SK-N-SH treated with all-trans-retinoic acid at 6 μM for 48 hours (cell line): ENCODE data around the gene C11orf91.

Experiments
- ATAC-seq: fragments of 200-7000 bp; cut with Tn5 transposase; 3 replicates; pipeline ENCODE4 v1.9.1; 2020; ENCODE audit warnings: mild to moderate bottlenecking, moderate library complexity
- BACH2 ChIP-seq: fragments of 250-450 bp; sonication (Bioruptor Pico); IDR thresholded peaks from 2 replicates; pipeline ENCODE4 v1.9.0; 2021; ENCODE audit warnings: mild to moderate bottlenecking, borderline replicate concordance
- CSDC2 ChIP-seq: fragments of 250-450 bp; sonication (Bioruptor Pico); IDR thresholded peaks from 2 replicates; pipeline ENCODE4 v1.5.0; 2020; ENCODE audit warnings: mild to moderate bottlenecking, moderate library complexity
- ESRRG ChIP-seq: fragments of 250-450 bp; sonication (Bioruptor Pico); IDR thresholded peaks from 2 replicates; pipeline ENCODE4 v1.6.1; 2021; ENCODE audit warnings: mild to moderate bottlenecking
- GLIS3 ChIP-seq: fragments of 250-450 bp; sonication (Bioruptor Pico); IDR thresholded peaks from 2 replicates; pipeline ENCODE4 v1.5.0; 2020; ENCODE audit warnings: mild to moderate bottlenecking, moderate library complexity
- ISL1 ChIP-seq: fragments of 250-450 bp; sonication (Bioruptor Pico); IDR thresholded peaks from 2 replicates; pipeline ENCODE4 v2.1.2; 2022; ENCODE audit warnings: mild to moderate bottlenecking, moderate library complexity
- OSR1 ChIP-seq: fragments of 250-450 bp; sonication (Bioruptor Pico); IDR thresholded peaks from 2 replicates; pipeline ENCODE4 v1.8.0; 2022; ENCODE audit warnings: moderate library complexity, mild to moderate bottlenecking, inconsistent platforms
- PPARA ChIP-seq: fragments of 250-450 bp; sonication (Bioruptor Pico); IDR thresholded peaks from 2 replicates; pipeline ENCODE4 v1.5.0; 2020; ENCODE audit warnings: mild to moderate bottlenecking, borderline replicate concordance
- RARB ChIP-seq: fragments of 250-450 bp; sonication (Bioruptor Pico); IDR thresholded peaks from 2 replicates; pipeline ENCODE4 v1.8.0; 2021; ENCODE audit warnings: mild to moderate bottlenecking, moderate library complexity
- SNAI2 ChIP-seq: fragments of 250-450 bp; sonication (Bioruptor Pico); IDR thresholded peaks from 2 replicates; pipeline ENCODE4 v1.5.0; 2020; ENCODE audit warnings: mild to moderate bottlenecking, moderate library complexity
- TCF4 ChIP-seq: fragments of 250-450 bp; sonication (Bioruptor Pico); IDR thresholded peaks from 2 replicates; pipeline ENCODE4 v1.8.0; 2021; ENCODE audit warnings: mild to moderate bottlenecking, moderate library complexity, borderline replicate concordance
- TOX ChIP-seq: fragments of 250-450 bp; sonication (Bioruptor Pico); IDR thresholded peaks from 2 replicates; pipeline ENCODE4 v1.8.0; 2021; ENCODE audit warnings: mild to moderate bottlenecking, moderate library complexity, borderline replicate concordance
- ZFP3 ChIP-seq: fragments of 250-450 bp; sonication (Bioruptor Pico); IDR thresholded peaks from 2 replicates; pipeline ENCODE4 v1.5.0; 2020; ENCODE audit warnings: mild to moderate bottlenecking, moderate library complexity
- ZFP30 ChIP-seq: fragments of 450-650 bp; formaldehyde crosslinking; IDR thresholded peaks from 2 replicates; pipeline ENCODE4 v1.5.0; 2022; ENCODE audit warnings: mild to moderate bottlenecking, moderate library complexity
- ZNF565 ChIP-seq: fragments of 450-650 bp; formaldehyde crosslinking; conservative IDR thresholded peaks from 2 replicates; pipeline ENCODE4 v1.5.0; 2020; ENCODE audit warnings: low read depth, mild to moderate bottlenecking, moderate library complexity
- TF ChIP-seq, protein P1 (sequence below): fragments of 250-450 bp; sonication (Bioruptor Pico); IDR thresholded peaks from 2 replicates; pipeline ENCODE4 v1.5.0; 2020; ENCODE audit warnings: mild to moderate bottlenecking, moderate library complexity
- TF ChIP-seq, protein P2 (sequence below): fragments of 250-450 bp; sonication (Bioruptor Pico); IDR thresholded peaks from 2 replicates; pipeline ENCODE4 v1.5.1; 2020; ENCODE audit warnings: low read depth, mild to moderate bottlenecking, moderate library complexity
- TF ChIP-seq, protein P3 (sequence below): fragments of 250-450 bp; sonication (Bioruptor Pico); IDR thresholded peaks from 2 replicates; pipeline ENCODE4 v1.8.0; 2021; ENCODE audit warnings: low read depth, mild to moderate bottlenecking, moderate library complexity, borderline replicate concordance

Gene C11orf91

DNA sequence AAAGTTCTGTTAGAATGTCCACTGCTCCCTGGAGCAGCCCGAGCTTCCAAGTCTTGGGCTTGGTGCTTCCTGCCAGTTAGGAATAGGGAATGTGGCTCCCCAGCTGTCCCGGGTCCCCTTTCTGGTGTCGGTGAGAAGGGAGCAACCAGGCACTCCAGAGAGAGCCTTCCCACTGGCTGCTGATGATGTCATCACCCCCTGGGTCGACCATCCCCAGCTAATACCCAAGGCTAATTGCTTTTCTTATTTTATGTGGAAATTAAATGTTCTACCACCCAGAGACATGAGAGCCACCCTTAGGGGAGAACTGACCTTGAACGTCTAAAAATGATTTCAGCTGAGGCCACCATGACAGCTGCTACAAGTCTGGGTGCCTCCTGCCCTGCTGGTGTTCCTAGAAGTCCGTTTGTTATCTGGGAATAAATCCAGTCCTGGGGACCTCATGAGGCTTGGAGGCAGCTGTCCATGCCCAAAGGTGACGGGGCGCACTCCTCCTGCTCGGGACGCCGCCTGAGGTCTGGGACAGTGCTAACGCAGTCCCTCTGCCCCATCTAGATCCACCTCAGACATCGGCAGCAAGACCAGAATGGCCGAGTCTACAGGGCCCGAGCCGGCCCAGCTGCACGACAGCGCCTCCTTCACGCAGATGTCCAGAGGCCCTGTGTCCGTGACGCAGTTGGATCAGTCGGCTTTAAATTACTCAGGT, 42.3 kb downstream of the C11orf91 start (continued):
- TF ChIP-seq, protein P1, sequence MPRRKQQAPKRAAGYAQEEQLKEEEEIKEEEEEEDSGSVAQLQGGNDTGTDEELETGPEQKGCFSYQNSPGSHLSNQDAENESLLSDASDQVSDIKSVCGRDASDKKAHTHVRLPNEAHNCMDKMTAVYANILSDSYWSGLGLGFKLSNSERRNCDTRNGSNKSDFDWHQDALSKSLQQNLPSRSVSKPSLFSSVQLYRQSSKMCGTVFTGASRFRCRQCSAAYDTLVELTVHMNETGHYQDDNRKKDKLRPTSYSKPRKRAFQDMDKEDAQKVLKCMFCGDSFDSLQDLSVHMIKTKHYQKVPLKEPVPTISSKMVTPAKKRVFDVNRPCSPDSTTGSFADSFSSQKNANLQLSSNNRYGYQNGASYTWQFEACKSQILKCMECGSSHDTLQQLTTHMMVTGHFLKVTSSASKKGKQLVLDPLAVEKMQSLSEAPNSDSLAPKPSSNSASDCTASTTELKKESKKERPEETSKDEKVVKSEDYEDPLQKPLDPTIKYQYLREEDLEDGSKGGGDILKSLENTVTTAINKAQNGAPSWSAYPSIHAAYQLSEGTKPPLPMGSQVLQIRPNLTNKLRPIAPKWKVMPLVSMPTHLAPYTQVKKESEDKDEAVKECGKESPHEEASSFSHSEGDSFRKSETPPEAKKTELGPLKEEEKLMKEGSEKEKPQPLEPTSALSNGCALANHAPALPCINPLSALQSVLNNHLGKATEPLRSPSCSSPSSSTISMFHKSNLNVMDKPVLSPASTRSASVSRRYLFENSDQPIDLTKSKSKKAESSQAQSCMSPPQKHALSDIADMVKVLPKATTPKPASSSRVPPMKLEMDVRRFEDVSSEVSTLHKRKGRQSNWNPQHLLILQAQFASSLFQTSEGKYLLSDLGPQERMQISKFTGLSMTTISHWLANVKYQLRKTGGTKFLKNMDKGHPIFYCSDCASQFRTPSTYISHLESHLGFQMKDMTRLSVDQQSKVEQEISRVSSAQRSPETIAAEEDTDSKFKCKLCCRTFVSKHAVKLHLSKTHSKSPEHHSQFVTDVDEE (CRISPR knock-in tag), result no peak
- no peak for TF ChIP-seq ZFP3 (CRISPR knock-in tag)
- TF ChIP-seq ZFP30, result no peak
- TF ChIP-seq RARB, result no peak

DNA sequence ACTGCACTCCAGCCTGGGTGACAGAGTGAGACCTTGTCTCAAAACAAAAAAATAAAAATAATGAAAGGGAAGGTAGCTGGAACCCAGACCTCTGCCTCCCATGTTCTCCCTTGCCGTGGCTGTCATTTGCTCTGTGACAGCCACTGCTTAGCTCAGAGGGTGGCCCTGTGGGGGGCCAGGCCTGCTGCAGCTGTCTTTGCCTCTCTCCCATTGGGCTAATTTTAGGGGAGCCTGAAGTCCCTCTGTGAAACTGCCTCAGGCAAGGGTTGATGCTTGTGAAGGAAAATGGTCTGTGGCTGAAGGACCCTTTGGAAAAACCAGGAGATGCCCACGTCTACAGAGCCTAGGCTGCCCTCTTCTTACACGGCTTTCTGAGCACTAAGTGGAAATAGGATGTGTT, 42.9 kb downstream of the C11orf91 start:
- TF ChIP-seq, protein P2, sequence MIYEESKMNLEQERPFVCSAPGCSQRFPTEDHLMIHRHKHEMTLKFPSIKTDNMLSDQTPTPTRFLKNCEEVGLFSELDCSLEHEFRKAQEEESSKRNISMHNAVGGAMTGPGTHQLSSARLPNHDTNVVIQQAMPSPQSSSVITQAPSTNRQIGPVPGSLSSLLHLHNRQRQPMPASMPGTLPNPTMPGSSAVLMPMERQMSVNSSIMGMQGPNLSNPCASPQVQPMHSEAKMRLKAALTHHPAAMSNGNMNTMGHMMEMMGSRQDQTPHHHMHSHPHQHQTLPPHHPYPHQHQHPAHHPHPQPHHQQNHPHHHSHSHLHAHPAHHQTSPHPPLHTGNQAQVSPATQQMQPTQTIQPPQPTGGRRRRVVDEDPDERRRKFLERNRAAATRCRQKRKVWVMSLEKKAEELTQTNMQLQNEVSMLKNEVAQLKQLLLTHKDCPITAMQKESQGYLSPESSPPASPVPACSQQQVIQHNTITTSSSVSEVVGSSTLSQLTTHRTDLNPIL, result no peak
- TF ChIP-seq, protein P1 (CRISPR knock-in tag), result no peak
- no peak for TF ChIP-seq OSR1 (CRISPR knock-in tag)
- TF ChIP-seq ZFP30, result no peak
- no peak for TF ChIP-seq ESRRG (CRISPR knock-in tag)
- TF ChIP-seq ZFP3 (CRISPR knock-in tag), result no peak
- TF ChIP-seq ZNF565 (CRISPR knock-in tag), result no peak
- TF ChIP-seq ISL1, result no peak
- no peak for ATAC-seq

DNA sequence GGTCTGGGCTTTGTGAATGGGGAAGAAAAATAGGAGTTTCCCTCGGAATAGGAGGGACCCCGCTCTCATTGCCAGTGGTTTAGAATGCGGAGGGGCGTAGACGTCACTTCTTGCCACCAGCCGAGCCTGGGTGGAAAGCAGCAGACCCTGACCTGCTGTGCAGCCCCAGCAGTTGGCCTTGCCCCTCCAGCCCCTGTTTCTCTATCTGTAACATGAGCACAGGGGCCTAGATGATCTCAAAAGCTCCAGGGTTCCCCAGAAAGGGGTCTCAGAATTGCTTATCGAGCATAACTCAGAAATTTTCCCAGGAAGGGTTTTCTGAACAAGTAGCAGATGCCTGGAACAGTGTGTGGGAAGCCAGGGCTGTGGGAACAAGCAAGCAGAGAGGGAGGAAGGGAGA, 43.9 kb downstream of the C11orf91 start:
- TF ChIP-seq SNAI2 (CRISPR knock-in tag) (no peak), BACH2 (no peak), RARB (no peak), TCF4 (no peak), ESRRG (CRISPR knock-in tag) (no peak), OSR1 (CRISPR knock-in tag) (no peak)
- TF ChIP-seq, protein P3, sequence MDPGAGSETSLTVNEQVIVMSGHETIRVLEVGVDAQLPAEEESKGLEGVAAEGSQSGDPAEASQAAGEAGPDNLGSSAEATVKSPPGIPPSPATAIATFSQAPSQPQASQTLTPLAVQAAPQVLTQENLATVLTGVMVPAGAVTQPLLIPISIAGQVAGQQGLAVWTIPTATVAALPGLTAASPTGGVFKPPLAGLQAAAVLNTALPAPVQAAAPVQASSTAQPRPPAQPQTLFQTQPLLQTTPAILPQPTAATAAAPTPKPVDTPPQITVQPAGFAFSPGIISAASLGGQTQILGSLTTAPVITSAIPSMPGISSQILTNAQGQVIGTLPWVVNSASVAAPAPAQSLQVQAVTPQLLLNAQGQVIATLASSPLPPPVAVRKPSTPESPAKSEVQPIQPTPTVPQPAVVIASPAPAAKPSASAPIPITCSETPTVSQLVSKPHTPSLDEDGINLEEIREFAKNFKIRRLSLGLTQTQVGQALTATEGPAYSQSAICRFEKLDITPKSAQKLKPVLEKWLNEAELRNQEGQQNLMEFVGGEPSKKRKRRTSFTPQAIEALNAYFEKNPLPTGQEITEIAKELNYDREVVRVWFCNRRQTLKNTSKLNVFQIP, result no peak
- TF ChIP-seq, all 23 proteins: peak for 0
- no peak for ATAC-seq

DNA sequence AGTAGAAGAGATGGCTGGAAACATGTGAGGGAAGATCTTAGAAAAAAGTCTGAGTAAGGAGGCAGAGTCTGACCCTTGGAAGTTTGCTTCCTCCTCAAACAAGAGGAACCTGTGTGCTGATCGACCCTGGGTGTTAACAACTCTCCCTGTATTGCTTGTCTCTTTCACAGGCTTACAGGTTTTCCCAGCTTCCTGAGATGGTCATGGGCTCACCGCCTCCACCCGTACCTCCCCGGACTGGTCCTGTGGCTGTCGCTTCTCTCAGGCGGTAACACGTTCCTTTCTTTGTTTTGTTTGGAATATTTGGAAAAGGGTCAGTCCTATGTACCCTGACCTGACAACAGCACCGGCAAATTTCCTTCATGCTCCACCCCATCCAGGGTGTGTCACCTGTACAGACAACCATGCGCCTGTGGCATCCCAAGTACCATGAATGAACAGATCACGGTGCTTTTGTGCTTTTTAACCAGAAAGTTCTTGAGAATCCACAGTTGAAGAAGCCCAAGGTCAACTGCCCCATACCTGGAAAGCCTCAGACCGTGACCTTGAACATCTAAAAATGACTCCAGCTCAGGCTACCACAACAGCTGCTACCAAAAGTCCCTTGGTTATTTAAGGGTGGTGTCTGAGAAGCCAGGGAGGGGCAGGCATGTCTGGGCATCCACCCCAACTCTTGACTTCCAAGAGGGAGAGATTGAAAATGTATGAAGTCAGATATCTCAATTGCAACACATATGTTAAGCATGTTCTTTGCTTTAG, 44.6 kb downstream of the C11orf91 start:
- ATAC-seq, result no peak
- TF ChIP-seq GLIS3 (CRISPR knock-in tag), result no peak
- TF ChIP-seq, protein P3, result no peak

DNA sequence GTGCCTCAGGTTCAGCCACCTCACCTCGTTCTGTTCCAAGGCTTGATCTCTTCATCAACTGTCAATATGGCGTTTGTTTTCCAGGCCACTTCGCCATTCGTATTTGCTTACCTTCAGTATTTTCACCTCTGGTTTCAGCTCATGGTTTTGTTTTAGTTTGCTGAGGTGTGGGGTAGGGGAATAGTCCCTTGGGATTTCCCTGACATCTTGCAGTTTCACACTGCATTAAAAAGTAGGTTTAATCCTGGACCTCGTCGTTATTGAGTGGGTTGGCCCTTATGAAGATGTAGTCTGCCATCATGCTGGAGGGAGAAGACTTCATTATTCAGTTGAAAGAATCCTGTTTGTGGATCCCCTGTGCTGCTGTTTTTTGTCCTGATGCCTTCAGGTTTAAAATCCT, 46.0 kb downstream of the C11orf91 start:
- ATAC-seq, result no peak
- no peak for TF ChIP-seq GLIS3 (CRISPR knock-in tag)
- no peak for TF ChIP-seq OSR1 (CRISPR knock-in tag)
- TF ChIP-seq PPARA (CRISPR knock-in tag), result no peak
- TF ChIP-seq BACH2, result no peak
- no peak for TF ChIP-seq ISL1
- TF ChIP-seq SNAI2 (CRISPR knock-in tag), result no peak
- TF ChIP-seq, protein P3, result no peak
- TF ChIP-seq TOX (CRISPR knock-in tag), result no peak
- TF ChIP-seq CSDC2 (CRISPR knock-in tag), result no peak
- TF ChIP-seq, protein P1 (CRISPR knock-in tag), result no peak
